K562 (cell line): ENCODE data around the gene HOXB5. TPM values are rescaled to one million over a fixed set of nuclear protein-coding genes. Genes with fewer than 3 reads are reported as not detected.

Experiments
- ATAC-seq: fragments of 200-7000 bp; cut with Tn5 transposase; 3 replicates; pipeline ENCODE4 v1.9.1; 2020; ENCODE audit warnings: moderate library complexity
- BruUV-seq: library from RNA; stranded (reverse); fragments of 400-500 nt; replicated peaks from 2 replicates; lab custom pipeline; 2021; lab: Mats Ljungman, UMichigan
- CTCF ChIA-PET: fragments of 300-600 bp; formaldehyde crosslinking; extraction: SDS; loops from one replicate; lab custom pipeline; 2021; ENCODE audit warnings: low intra/inter-chr PET ratio; lab: Yijun Ruan, JAX
- POLR2A ChIA-PET: fragments of 300-600, 350-650 bp; sonication (Branson Sonifier 250); formaldehyde crosslinking; extraction: SDS; loops from one replicate; lab custom pipeline; 2021; ENCODE audit warnings: antibody characterized with exemption, inconsistent platforms; lab: Yijun Ruan, JAX
- DNase-seq, 4 experiments: peaks; one replicate each; pipeline versions ENCODE4 v3.0.0 to v3.0.0-alpha.2; 2011 to 2018; ENCODE audit warnings: low spot score in 3 of 4, mixed read lengths in 3 of 4; ENCODE audit errors: extremely low read depth in 1 of 4
- FAIRE-seq: peaks from 2 replicates; lab custom pipeline; 2011; peaks lifted over from hg19 to GRCh38; lab: Jason Lieb, UNC
- H2AFZ ChIP-seq: 2 replicates; pipeline ENCODE4 v1.6.0; 2011; ENCODE audit warnings: low read depth, low read length, control low read depth, inconsistent platforms
- H3K27ac ChIP-seq: fragments of 200-600 bp; 3 replicates; pipeline ENCODE4 v1.8.0; 2011; ENCODE audit warnings: low read depth, mild to moderate bottlenecking, control low read depth, inconsistent platforms, low read length, moderate library complexity, mixed read lengths; ENCODE audit errors: extremely low read depth
- H3K27me3 ChIP-seq, 2 experiments: fragments of 300-600 bp in 1 of 2; 2 replicates in 1 of 2; 3 replicates in 1 of 2; pipeline versions ENCODE4 v1.6.0 to v1.8.0; 2011; ENCODE audit warnings: inconsistent platforms in 2 of 2, low read length in 2 of 2, mild to moderate bottlenecking in 1 of 2, mixed read lengths in 1 of 2, moderate library complexity in 1 of 2; ENCODE audit not compliant: control insufficient read depth in 2 of 2, insufficient read depth in 2 of 2
- H3K36me3 ChIP-seq: fragments of 300-600 bp; 3 replicates; pipeline ENCODE4 v1.8.0; 2011; ENCODE audit warnings: mild to moderate bottlenecking, low read length, inconsistent platforms; ENCODE audit not compliant: control insufficient read depth, insufficient read depth
- H3K4me1 ChIP-seq, 2 experiments: fragments of 200-600 bp in 1 of 2; replicated peaks in 1 of 2; 2 replicates in 1 of 2; 3 replicates in 1 of 2; pipeline versions ENCODE4 v1.5.1 to v1.8.0; 2011; ENCODE audit warnings: inconsistent platforms in 2 of 2, low read length in 2 of 2, mild to moderate bottlenecking in 1 of 2, mixed read lengths in 1 of 2, moderate library complexity in 1 of 2; ENCODE audit not compliant: control insufficient read depth in 2 of 2, insufficient read depth in 2 of 2
- H3K4me2 ChIP-seq: 2 replicates; pipeline ENCODE4 v1.6.1; 2011; ENCODE audit warnings: low read length, control low read depth, inconsistent platforms, mixed read lengths; ENCODE audit not compliant: insufficient read depth
- H3K4me3 ChIP-seq: fragments of 200-600 bp; sonication (generic), shearing (Covaris generic); 2 replicates; pipeline ENCODE4 v1.5.1; 2016; ENCODE audit warnings: control low read depth, inconsistent platforms
- H3K79me2 ChIP-seq: fragments of 200-600 bp; 3 replicates; pipeline ENCODE4 v1.8.0; 2011; ENCODE audit warnings: low read length, inconsistent platforms; ENCODE audit not compliant: control insufficient read depth, insufficient read depth
- H3K9ac ChIP-seq, 2 experiments: 2 replicates each; pipeline versions ENCODE4 v1.6.0 to v1.6.1; 2011; ENCODE audit warnings: low read depth in 2 of 2, low read length in 2 of 2, control low read depth in 1 of 2, inconsistent platforms in 1 of 2, mild to moderate bottlenecking in 1 of 2, mixed read lengths in 1 of 2; ENCODE audit not compliant: insufficient read depth in 1 of 2
- H3K9me1 ChIP-seq: one replicate; pipeline ENCODE4 v1.6.0; 2011; ENCODE audit warnings: inconsistent platforms, mild to moderate bottlenecking, low read length, moderate library complexity; ENCODE audit not compliant: control insufficient read depth, insufficient read depth
- H3K9me3 ChIP-seq: replicated peaks from 2 replicates; pipeline ENCODE4 v1.5.1; 2011; ENCODE audit warnings: low read depth, low read length, inconsistent platforms; ENCODE audit not compliant: control insufficient read depth, insufficient read depth
- H4K20me1 ChIP-seq: replicated peaks from 2 replicates; pipeline ENCODE4 v1.6.1; 2011; ENCODE audit warnings: low read length, inconsistent platforms, mixed read lengths; ENCODE audit not compliant: control insufficient read depth, insufficient read depth
- CTCF ChIP-seq, 3 experiments: IDR thresholded peaks in 2 of 3; conservative IDR thresholded peaks in 1 of 3; 2 replicates each; pipeline ENCODE4 v1.5.1; 2011 to 2012; ENCODE audit warnings: low read length in 3 of 3, mild to moderate bottlenecking in 3 of 3, control low read depth in 2 of 3, improper control_type of control experiment in 1 of 3, inconsistent platforms in 1 of 3, low read depth in 1 of 3, mixed read lengths in 1 of 3, moderate library complexity in 1 of 3; ENCODE audit not compliant: insufficient read depth in 2 of 3
- KLF16 ChIP-seq: IDR thresholded peaks from 2 replicates; pipeline ENCODE4 v1.6.1; 2016; ENCODE audit warnings: antibody characterized with exemption
- MAFF ChIP-seq: IDR thresholded peaks from 2 replicates; pipeline ENCODE4 v1.6.1; 2012; ENCODE audit warnings: low read length, improper control_type of control experiment
- MIER1 ChIP-seq: fragments of 450-650 bp; IDR thresholded peaks from 2 replicates; pipeline ENCODE4 v1.6.1; 2016; ENCODE audit warnings: antibody characterized with exemption, mild to moderate bottlenecking, low read depth
- MTA1 ChIP-seq: fragments of 450-650 bp; IDR thresholded peaks from 2 replicates; pipeline ENCODE4 v1.6.1; 2017; ENCODE audit warnings: borderline replicate concordance
- NCOA4 ChIP-seq: fragments of 450-650 bp; IDR thresholded peaks from 2 replicates; pipeline ENCODE4 v1.6.1; 2018; ENCODE audit warnings: mild to moderate bottlenecking; ENCODE audit not compliant: partially characterized antibody
- NFE2 ChIP-seq: IDR thresholded peaks from 2 replicates; pipeline ENCODE4 v1.6.1; 2014; ENCODE audit warnings: antibody characterized with exemption, low read depth
- PREB ChIP-seq: sonication (generic); formaldehyde crosslinking; IDR thresholded peaks from 2 replicates; pipeline ENCODE4 v1.8.1; 2023; ENCODE audit warnings: mild to moderate bottlenecking, missing genetic modification reagents
- SMARCC2 ChIP-seq: fragments of 450-650 bp; IDR thresholded peaks from 2 replicates; pipeline ENCODE4 v1.6.1; 2017; ENCODE audit warnings: antibody characterized with exemption, moderate library complexity, mild to moderate bottlenecking, low read depth
- ZNF280A ChIP-seq: fragments of 450-650 bp; IDR thresholded peaks from 2 replicates; pipeline ENCODE4 v1.6.1; 2018; ENCODE audit warnings: mild to moderate bottlenecking, low read depth; ENCODE audit not compliant: partially characterized antibody
- ZNF316 ChIP-seq: fragments of 450-650 bp; IDR thresholded peaks from 2 replicates; pipeline ENCODE4 v1.6.1; 2016
- WGBS: fragments of 100-300 bp; shearing (Covaris generic); methylation state at CpG from one replicate; pipeline ENCODE4 v1.1.6; 2016; ENCODE audit warnings: low coverage, mixed read lengths; ENCODE audit not compliant: insufficient coverage; ENCODE audit errors: missing lambda C conversion rate; 5-methylcytosine and 5-hydroxymethylcytosine counted together
- in situ Hi-C: fragments of 300-500 bp; cut with MboI; formaldehyde crosslinking; loops from 4 replicates; pipeline ENCODE4 v1.15.0; 2018; ENCODE audit warnings: inconsistent platforms, mixed read lengths
- intact Hi-C: fragments of 100-400 bp; cut with micrococcal nuclease; formaldehyde crosslinking; loops from 2 replicates; pipeline ENCODE4 v1.14.2; 2022
- polyA plus RNA-seq, 8 experiments: library from polyadenylated mRNA; depleted of rRNA in 4 of 8; stranded (reverse) in 5 of 8; unstranded in 3 of 8; fragments of >200 nt; fragmentation: Nextera tagmentation in 2 of 8; fragmentation: Illumina TruSeq in 1 of 8; extraction: Ambion mirVana in 2 of 8; extraction: Trizol in 1 of 8; gene quantifications; 2 replicates each; pipeline versions ENCODE4 v1.2.1 to v1.2.3, GENCODE V29; 2011 to 2014; ENCODE audit warnings: inconsistent platforms in 1 of 8, missing spikeins in 1 of 8
- total RNA-seq, 7 experiments: library from RNA; depleted of rRNA in 6 of 7; stranded (reverse); fragments of >200 nt in 6 of 7; fragmentation: Illumina TruSeq in 2 of 7; extraction: Trizol in 2 of 7; gene quantifications; 2 replicates each; pipeline versions ENCODE4 v1.2.1 to v1.2.3, GENCODE V29; 2011 to 2021; ENCODE audit warnings: low replicate concordance in 1 of 7
- TF ChIP-seq, protein P1 (sequence below): sonication (generic); formaldehyde crosslinking; IDR thresholded peaks from 2 replicates; pipeline ENCODE4 v1.8.0; 2022; ENCODE audit warnings: mild to moderate bottlenecking, missing genetic modification reagents, borderline replicate concordance
- TF ChIP-seq, protein P2 (sequence below): IDR thresholded peaks from 2 replicates; pipeline ENCODE4 v1.6.1; 2011; ENCODE audit not compliant: insufficient read length; ENCODE audit errors: extremely low read depth

The HOXB5 gene
- total and polyA plus RNA-seq, 9 of the 15 experiments (the other 6 are each of a cell fraction or from before 2014, with no cell fraction given) = 0.24 to 2.7 (median 0.65) TPM

- TF ChIP-seq KLF16 (no peak), MIER1 (no peak), ZNF280A (no peak), NCOA4 (no peak)
Measured at GRCh38 chr17:48569240-48569582, 24.4 kb downstream of the HOXB5 start (continued).

GRCh38 chr17:48568499-48569239 lies 24.9 kb downstream of the HOXB5 start:
- no TSS peak for BruUV-seq
- ATAC-seq = no peak
- Histone ChIP-seq H3K9ac (0 out of 4 replicates have a peak overlapping the region, but pooled peaks of 1 of the 2 experiments have one; percentile 7), H3K27ac (no peak overlapping the region), H3K36me3 (peaks cover 94% of the 10 kb centered on the region; the same call in 2 of the 3 replicates), H3K79me2 (peaks cover 77% of the 10 kb centered on the region), H2AFZ (no peak overlapping the region), H3K4me2 (no peak overlapping the region), H4K20me1 (no peaks in the 10 kb centered on the region; the same call in 1 of the 2 replicates), H3K4me3 (no peak overlapping the region), H3K9me1 (no peaks in the 10 kb centered on the region), H3K9me3 (no peaks in the 10 kb centered on the region), H3K27me3 (no peaks in the 10 kb centered on the region), H3K4me1 (peaks cover 37 to 44% of the 10 kb centered on the region in 2 experiments)
- POLR2A ChIA-PET = interaction anchor here (0.5 to 3.9 kb wide), 4 partner anchors 11 to 1220 kb away, joined by 3 to 21 read pairs (median 4); no protein-coding TSS in a partner anchor
- CTCF ChIA-PET = no interaction called here
- no peak for FAIRE-seq
- DNase-seq = no peak
- intact Hi-C loops = no loop called here
- WGBS = 91% methylated on average over 32 of the region's 33 CpGs
- in situ Hi-C loops = no loop called here
- TF ChIP-seq MAFF (peak; percentile 78), NFE2 (no peak), SMARCC2 (no peak), MTA1 (no peak), CTCF (IDR thresholded peaks at IDR 0.05 in 2 of 3, conservative IDR thresholded peaks at IDR 0.05 in 1 of 3; ENCODE audit: insufficient read depth in 2 of 3, low read depth in 1 of 3, low read length in 3 of 3) (no peak), ZNF316 (peak; percentile 89), PREB (CRISPR knock-in tag) (no peak)
- TF ChIP-seq, protein P1, sequence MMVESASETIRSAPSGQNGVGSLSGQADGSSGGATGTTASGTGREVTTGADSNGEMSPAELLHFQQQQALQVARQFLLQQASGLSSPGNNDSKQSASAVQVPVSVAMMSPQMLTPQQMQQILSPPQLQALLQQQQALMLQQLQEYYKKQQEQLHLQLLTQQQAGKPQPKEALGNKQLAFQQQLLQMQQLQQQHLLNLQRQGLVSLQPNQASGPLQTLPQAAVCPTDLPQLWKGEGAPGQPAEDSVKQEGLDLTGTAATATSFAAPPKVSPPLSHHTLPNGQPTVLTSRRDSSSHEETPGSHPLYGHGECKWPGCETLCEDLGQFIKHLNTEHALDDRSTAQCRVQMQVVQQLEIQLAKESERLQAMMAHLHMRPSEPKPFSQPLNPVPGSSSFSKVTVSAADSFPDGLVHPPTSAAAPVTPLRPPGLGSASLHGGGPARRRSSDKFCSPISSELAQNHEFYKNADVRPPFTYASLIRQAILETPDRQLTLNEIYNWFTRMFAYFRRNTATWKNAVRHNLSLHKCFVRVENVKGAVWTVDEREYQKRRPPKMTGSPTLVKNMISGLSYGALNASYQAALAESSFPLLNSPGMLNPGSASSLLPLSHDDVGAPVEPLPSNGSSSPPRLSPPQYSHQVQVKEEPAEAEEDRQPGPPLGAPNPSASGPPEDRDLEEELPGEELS (CRISPR knock-in tag) = no peak
- TF ChIP-seq, protein P2, sequence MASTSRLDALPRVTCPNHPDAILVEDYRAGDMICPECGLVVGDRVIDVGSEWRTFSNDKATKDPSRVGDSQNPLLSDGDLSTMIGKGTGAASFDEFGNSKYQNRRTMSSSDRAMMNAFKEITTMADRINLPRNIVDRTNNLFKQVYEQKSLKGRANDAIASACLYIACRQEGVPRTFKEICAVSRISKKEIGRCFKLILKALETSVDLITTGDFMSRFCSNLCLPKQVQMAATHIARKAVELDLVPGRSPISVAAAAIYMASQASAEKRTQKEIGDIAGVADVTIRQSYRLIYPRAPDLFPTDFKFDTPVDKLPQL = no peak
